GM12874 (cell line): ENCODE results near the gene SMIM22.

ENCODE experiments used
- TF ChIP-seq, protein P1 (sequence below): IDR thresholded peaks from 2 replicates; pipeline ENCODE4 v1.5.1; 2011; ENCODE audit warnings: low read depth, mild to moderate bottlenecking, control low read depth, low read length, moderate library complexity; ENCODE audit not compliant: insufficient read depth

The SMIM22 gene

DNA sequence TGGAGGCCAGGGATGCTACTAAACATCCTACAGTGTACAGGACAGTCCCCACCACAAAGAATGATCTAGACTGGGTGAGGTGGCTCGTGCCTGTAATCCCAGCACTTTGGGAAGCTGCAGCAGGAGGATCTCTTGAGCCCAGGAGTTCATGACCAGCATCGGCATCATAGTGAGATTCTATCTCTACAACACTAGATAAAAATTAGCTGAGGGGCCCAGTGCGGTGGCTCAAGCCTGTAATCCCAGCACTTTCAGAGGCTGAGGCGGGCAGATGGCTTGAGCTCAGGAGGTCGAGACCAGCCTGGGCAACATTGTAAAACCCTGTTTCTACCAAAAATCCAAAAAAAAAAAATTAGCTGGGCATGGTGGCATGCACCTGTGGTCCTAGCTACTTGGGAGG, 22.8 kb upstream of the SMIM22 start:
- TF ChIP-seq, protein P1, sequence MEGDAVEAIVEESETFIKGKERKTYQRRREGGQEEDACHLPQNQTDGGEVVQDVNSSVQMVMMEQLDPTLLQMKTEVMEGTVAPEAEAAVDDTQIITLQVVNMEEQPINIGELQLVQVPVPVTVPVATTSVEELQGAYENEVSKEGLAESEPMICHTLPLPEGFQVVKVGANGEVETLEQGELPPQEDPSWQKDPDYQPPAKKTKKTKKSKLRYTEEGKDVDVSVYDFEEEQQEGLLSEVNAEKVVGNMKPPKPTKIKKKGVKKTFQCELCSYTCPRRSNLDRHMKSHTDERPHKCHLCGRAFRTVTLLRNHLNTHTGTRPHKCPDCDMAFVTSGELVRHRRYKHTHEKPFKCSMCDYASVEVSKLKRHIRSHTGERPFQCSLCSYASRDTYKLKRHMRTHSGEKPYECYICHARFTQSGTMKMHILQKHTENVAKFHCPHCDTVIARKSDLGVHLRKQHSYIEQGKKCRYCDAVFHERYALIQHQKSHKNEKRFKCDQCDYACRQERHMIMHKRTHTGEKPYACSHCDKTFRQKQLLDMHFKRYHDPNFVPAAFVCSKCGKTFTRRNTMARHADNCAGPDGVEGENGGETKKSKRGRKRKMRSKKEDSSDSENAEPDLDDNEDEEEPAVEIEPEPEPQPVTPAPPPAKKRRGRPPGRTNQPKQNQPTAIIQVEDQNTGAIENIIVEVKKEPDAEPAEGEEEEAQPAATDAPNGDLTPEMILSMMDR, result no peak

DNA sequence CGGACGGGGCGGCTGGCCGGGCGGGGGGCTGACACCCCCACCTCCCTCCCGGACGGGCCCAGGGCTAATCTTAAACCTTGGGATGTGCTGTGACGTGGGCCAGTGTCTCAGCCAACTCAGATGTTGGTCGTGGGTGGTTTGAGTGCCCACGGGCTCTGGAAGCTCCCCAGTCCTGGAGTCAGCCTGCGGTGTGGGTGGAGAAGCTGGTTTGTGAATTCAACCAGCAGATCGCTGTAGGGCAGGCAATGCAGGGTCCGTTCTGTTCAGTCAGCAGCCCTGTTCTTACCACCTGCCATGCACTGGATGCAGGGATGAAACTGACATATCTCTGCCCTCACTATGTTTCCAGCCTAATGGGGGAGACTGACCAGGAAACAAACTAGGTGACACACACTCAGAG, 20.2 kb upstream of the SMIM22 start:
- TF ChIP-seq, protein P1, result no peak

DNA sequence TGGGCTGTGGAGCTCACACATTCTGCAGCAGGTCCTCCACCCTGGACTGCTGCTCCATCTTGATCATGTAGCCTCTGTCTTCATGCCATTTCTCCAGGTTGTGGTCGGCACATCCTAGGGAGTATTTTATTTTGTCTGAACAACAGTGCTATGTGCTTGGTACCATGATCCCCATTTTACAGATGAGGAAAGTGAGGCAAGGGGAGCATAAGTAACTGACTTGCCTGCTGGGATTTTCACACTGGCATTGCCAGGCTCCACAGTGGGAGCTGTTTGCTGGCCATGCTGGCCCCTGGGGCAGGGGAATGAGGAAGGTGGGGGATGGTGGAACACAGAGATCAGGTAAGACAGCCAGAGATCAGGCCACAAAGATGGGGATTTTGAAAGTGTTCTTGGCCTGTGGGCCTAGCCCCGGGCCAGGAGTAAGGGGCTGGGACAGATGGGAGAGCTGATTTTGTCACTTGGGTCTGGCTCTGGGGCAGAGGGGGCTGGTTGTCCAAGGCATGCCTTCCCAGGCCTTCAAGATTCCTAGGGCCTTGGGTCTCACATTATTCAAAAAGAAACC, 18.9 kb upstream of the SMIM22 start:
- TF ChIP-seq, protein P1, result no peak

DNA sequence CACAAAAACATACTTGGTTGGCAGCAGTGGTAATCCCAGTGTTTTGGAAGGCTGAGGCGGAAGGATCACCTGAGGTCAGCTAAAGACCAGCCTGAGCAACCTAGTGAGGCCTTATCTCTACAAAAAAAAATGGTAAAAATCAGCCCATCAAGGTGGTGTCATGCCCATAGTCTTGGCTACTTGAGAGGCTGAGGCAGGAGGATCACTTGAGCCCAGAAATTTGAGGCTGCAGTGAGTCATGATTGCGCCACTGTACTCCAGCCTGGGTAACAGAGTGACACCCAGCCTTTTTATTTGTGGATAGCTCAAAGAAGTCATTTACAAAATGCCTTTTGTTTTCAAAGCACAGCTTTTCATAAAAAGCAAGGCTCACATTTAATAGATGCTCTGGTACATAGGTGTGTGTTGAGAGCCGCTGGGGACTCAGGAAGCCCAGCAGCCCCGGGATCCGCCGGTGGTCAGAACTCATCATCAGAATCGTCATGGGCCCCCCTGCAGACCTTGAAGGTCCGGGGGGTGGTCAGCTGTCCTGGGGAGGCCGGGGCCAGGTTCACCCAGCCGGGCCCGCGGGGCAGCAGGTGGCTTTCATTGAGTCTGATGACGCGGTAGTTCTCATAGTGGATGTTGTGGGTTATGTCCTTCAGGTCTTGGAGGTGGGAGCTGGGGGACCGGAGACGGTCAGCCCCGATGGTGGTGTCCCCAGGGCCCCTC, 17.7 kb upstream of the SMIM22 start:
- TF ChIP-seq, protein P1, result no peak

DNA sequence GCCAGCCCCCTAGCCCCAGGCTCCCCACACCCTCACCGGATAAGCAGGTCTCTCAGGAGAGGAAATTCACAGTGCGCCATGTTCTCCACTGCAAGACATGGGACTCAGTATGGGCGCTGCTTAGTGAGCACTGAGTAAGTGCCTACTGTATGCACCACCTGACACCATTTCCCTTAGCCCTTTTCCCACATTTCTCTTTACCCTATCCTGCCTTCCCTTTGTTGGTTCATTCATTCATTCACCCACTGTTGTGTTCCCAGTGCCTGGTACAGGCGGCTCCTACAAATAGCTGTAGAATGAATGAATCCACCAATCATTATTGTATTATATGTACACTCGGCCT, 17.1 kb upstream of the SMIM22 start:
- TF ChIP-seq, protein P1, result no peak

DNA sequence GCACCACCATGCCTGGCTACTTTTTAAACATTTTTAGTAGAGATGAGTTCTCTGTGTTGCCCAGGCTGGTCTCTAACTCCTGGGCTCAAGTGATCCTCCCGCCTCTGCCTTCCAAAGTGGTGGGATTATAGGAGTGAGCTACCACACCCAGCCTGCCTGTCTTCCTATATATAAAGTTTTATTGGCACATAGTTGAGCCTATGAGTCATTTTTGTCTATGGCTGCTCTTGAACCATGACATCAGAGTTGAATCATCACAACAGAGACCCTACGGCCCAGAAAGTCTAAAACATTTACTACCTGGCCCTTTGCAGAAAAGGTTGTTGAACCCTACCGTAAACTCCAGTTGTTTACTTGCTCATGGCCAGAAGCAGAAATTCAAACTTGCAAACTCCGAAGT, 14.9 kb upstream of the SMIM22 start:
- TF ChIP-seq, protein P1, result no peak

DNA sequence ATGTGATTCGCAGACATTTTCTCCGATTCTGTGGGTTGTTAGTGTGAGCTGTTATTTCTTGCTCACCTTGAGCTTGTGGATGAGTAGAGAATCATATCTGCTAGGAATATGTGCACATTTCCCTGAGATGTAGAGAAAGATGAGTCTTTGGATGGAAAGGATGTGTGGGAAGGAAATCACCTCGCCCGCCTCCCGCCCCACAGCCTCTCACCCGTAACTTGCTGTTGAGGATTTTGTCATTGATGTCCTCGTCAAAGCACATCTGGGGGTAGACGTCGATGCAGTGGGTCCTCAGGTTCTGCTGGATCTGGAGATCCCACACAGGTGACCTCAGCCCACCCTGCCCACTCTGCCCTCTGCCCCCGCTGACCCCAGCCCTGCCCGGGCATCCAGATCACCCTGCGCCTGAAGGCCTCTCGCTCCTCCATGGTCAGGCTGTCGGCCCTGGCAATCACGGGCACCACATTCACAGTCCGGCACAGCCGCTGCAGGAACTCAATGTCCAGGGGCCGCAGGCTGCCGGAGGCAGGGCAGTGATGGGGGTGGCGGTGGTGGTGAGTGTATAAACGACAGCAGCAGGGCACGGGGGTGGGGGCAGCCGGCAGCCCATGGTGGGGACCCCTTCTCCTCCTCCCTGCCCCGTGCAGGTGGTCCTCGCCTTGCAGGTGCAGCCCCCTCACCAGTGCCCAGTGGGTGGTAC, 11.8 kb upstream of the SMIM22 start:
- TF ChIP-seq, protein P1, result no peak
